Smooth muscle cell (in vitro differentiated cells): ENCODE results near the gene DERA. TPM values are rescaled to one million over a fixed set of nuclear protein-coding genes. Genes with fewer than 3 reads are reported as not detected.

Experiments
- DNase-seq: peaks from one replicate; lab custom pipeline; 2025; ENCODE audit not compliant: unreplicated experiment; lab: John Stamatoyannopoulos, UW
- H2AFZ ChIP-seq: fragments of 200-600 bp; sonication (generic); 2 replicates; pipeline ENCODE4 v1.6.0; 2016; ENCODE audit warnings: antibody characterized with exemption, low read depth, mild to moderate bottlenecking
- H3F3A ChIP-seq: fragments of 200-600 bp; sonication (generic); 2 replicates; pipeline ENCODE4 v1.6.0; 2017; ENCODE audit warnings: antibody characterized with exemption, low read depth
- H3K27ac ChIP-seq: fragments of 200-600 bp; sonication (generic); 2 replicates; pipeline ENCODE4 v1.5.1; 2016; ENCODE audit warnings: low read depth, mild to moderate bottlenecking
- H3K27me3 ChIP-seq: fragments of 200-600 bp; sonication (generic); 2 replicates; pipeline ENCODE4 v1.6.1; 2016; ENCODE audit warnings: low read depth, mild to moderate bottlenecking
- H3K36me3 ChIP-seq: fragments of 200-600 bp; sonication (generic); 2 replicates; pipeline ENCODE4 v1.5.1; 2016; ENCODE audit warnings: low read depth
- H3K4me1 ChIP-seq: fragments of 200-600 bp; sonication (generic); 2 replicates; pipeline ENCODE4 v1.5.1; 2016; ENCODE audit warnings: low read depth
- H3K4me2 ChIP-seq: fragments of 200-600 bp; sonication (generic); 2 replicates; pipeline ENCODE4 v1.6.0; 2016; ENCODE audit warnings: mild to moderate bottlenecking
- H3K4me3 ChIP-seq: fragments of 200-600 bp; sonication (generic); 2 replicates; pipeline ENCODE4 v1.5.1; 2016; ENCODE audit warnings: mild to moderate bottlenecking
- H3K79me2 ChIP-seq: fragments of 200-600 bp; sonication (generic); 2 replicates; pipeline ENCODE4 v1.6.0; 2016; ENCODE audit warnings: low read depth, mild to moderate bottlenecking
- H3K9ac ChIP-seq: fragments of 200-600 bp; sonication (generic); 2 replicates; pipeline ENCODE4 v1.6.0; 2016; ENCODE audit warnings: low read depth
- H3K9me3 ChIP-seq: fragments of 200-600 bp; sonication (generic); replicated peaks from 2 replicates; pipeline ENCODE4 v1.5.1; 2016; ENCODE audit warnings: low read depth
- H4K20me1 ChIP-seq: fragments of 200-600 bp; sonication (generic); 2 replicates; pipeline ENCODE4 v1.6.0; 2016; ENCODE audit warnings: low read depth
- CTCF ChIP-seq: fragments of 200-600 bp; sonication (generic); IDR thresholded peaks from 2 replicates; pipeline ENCODE4 v1.5.1; 2017; ENCODE audit warnings: borderline replicate concordance, mild to moderate bottlenecking, antibody characterized with exemption; ENCODE audit not compliant: insufficient read depth, poor library complexity, severe bottlenecking
- WGBS: methylation state at CpG from one replicate; pipeline ENCODE4 v1.1.7; 2016; ENCODE audit warnings: low lambda C conversion rate; 5-methylcytosine and 5-hydroxymethylcytosine counted together
- polyA plus RNA-seq: library from polyadenylated mRNA; unstranded; fragments of >200 nt; fragmentation: Nextera tagmentation; extraction: Ambion mirVana; gene quantifications from 2 replicates; pipeline ENCODE4 v1.2.1, GENCODE V29; 2016
- total RNA-seq: library from RNA; depleted of rRNA; stranded (reverse); fragments of >200 nt; gene quantifications from 2 replicates; pipeline ENCODE4 v1.2.3, GENCODE V29; 2014

The DERA gene
- total and polyA plus RNA-seq, 2 experiments from 2014 or later = 23.3 to 35.1 TPM

GRCh38 chr12:15984097-15984800 is 73.1 kb downstream of the DERA start:
- H3K4me1 ChIP-seq = peaks cover 9% of the 10 kb centered on the region
- no peaks in the 10 kb centered on the region for H4K20me1 ChIP-seq
- H3K27me3 ChIP-seq = no peaks in the 10 kb centered on the region
- H3F3A ChIP-seq = no peaks in the 10 kb centered on the region
- TF ChIP-seq CTCF = no peak
- no peak overlapping the region for H3K27ac ChIP-seq
- no peak overlapping the region for H3K9ac ChIP-seq
- no peak overlapping the region for H3K4me3 ChIP-seq
- no peaks in the 10 kb centered on the region for H3K36me3 ChIP-seq
- 98% methylated on average over 6 of the region's 6 CpGs for WGBS
- no peaks in the 10 kb centered on the region for H3K9me3 ChIP-seq
- DNase-seq = no peak
- H3K79me2 ChIP-seq = no peaks in the 10 kb centered on the region
- H2AFZ ChIP-seq = no peak overlapping the region
- H3K4me2 ChIP-seq = no peak overlapping the region

- Histone ChIP-seq H3K9me3 (no peaks in the 10 kb centered on the region), H3F3A (no peaks in the 10 kb centered on the region), H4K20me1 (no peaks in the 10 kb centered on the region), H3K36me3 (no peaks in the 10 kb centered on the region), H3K4me3 (no peak overlapping the region), H3K27me3 (no peaks in the 10 kb centered on the region), H2AFZ (no peak overlapping the region), H3K79me2 (no peaks in the 10 kb centered on the region), H3K4me1 (peaks cover 7% of the 10 kb centered on the region), H3K4me2 (no peak overlapping the region), H3K9ac (no peak overlapping the region), H3K27ac (no peak overlapping the region)
- DNase-seq = no peak
- TF ChIP-seq CTCF = no peak
- WGBS = 94% methylated on average over 2 of the region's 2 CpGs
Observed at GRCh38 chr12:15984963-15985362, 73.8 kb downstream of the DERA start.

- TF ChIP-seq CTCF = no peak
- Histone ChIP-seq H3K4me3 (no peak overlapping the region), H3K9me3 (no peaks in the 10 kb centered on the region), H3K27ac (no peak overlapping the region), H3K27me3 (no peaks in the 10 kb centered on the region), H3K4me1 (no peaks in the 10 kb centered on the region), H3F3A (no peaks in the 10 kb centered on the region), H2AFZ (no peak overlapping the region), H3K79me2 (no peaks in the 10 kb centered on the region), H4K20me1 (no peaks in the 10 kb centered on the region), H3K9ac (no peak overlapping the region), H3K4me2 (no peak overlapping the region), H3K36me3 (no peaks in the 10 kb centered on the region)
- WGBS = 97% methylated on average over 11 of the region's 11 CpGs
- DNase-seq = no peak
Observed at GRCh38 chr12:15987696-15988095, 76.6 kb downstream of the DERA start.
